Measurements from ENCODE around the gene MID2. TPM values are rescaled to one million over a fixed set of nuclear protein-coding genes. Genes with fewer than 3 reads are reported as not detected.
A peak's percentile ranks its signal among the peaks of the same experiment; 100 is the strongest.

MID2 gene
- total and polyA plus RNA-seq, 2 experiments from 2014 or later = 0.84 to 2.1 TPM

DNA sequence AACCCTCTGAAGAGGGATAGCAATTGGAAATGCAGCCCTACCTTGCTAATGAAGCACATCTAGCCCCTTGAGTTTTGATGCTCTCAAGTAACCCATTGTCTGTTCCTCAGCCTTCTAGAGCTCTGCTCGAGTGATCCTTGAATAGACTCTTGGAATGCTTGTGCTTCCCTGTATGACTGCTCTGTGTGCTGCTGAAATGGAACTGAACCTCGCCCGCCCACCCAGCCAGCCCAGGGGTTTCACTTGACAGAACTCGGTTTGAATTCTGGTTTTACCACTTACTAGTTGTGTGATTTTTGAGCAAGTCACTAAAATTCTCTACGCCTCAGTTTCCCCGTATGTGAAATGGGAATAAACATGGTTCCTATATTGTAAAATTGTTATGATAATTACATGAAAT is 77.1 kb downstream of the MID2 start:
- H3K9me2 ChIP-seq (ENCODE audit: insufficient read depth) = no peaks in the 10 kb centered on the region
- peak; percentile 4 for DNase-seq (ENCODE audit: low spot score)
- no peaks in the 10 kb centered on the region for H4K20me1 ChIP-seq (replicated peaks; ENCODE audit: insufficient read depth)
- no peaks in the 10 kb centered on the region for H3K9me3 Mint-ChIP-seq
- H3K4me1 Mint-ChIP-seq = peaks cover 28% of the 10 kb centered on the region
- H2AFZ ChIP-seq = no peak overlapping the region
- no peaks in the 10 kb centered on the region for H3K27me3 ChIP-seq (ENCODE audit: insufficient read depth)
- no peaks in the 10 kb centered on the region for H3K36me3 Mint-ChIP-seq (ENCODE audit: low read depth)
- H3K4me3 ChIP-seq = no peak overlapping the region
- TF ChIP-seq EZH2 (IDR thresholded peaks at IDR 0.05; ENCODE audit: low read depth, unreplicated experiment) (no peak), ZNF114 (CRISPR knock-in tag; IDR thresholded peaks at IDR 0.05) (no peak), EZH2phosphoT487 (IDR thresholded peaks at IDR 0.05; ENCODE audit: unreplicated experiment) (no peak), CTCF (conservative IDR thresholded peaks at IDR 0.05; ENCODE audit: low read depth in 2 of 2) (no peak), NANOG (IDR thresholded peaks at IDR 0.05; ENCODE audit: borderline replicate concordance) (no peak), ZNF462 (CRISPR knock-in tag; IDR thresholded peaks at IDR 0.05) (no peak), STAT1 (IDR thresholded peaks at IDR 0.05; ENCODE audit: unreplicated experiment) (no peak), POLR2AphosphoS5 (IDR thresholded peaks at IDR 0.05; ENCODE audit: low read depth) (no peak), ZNF331 (CRISPR knock-in tag; IDR thresholded peaks at IDR 0.05; ENCODE audit: low read depth) (no peak), JUNB (IDR thresholded peaks at IDR 0.05; ENCODE audit: unreplicated experiment) (no peak), CREB1 (CRISPR knock-in tag; IDR thresholded peaks at IDR 0.05; ENCODE audit: low read depth) (no peak)
- TF ChIP-seq, protein P1, sequence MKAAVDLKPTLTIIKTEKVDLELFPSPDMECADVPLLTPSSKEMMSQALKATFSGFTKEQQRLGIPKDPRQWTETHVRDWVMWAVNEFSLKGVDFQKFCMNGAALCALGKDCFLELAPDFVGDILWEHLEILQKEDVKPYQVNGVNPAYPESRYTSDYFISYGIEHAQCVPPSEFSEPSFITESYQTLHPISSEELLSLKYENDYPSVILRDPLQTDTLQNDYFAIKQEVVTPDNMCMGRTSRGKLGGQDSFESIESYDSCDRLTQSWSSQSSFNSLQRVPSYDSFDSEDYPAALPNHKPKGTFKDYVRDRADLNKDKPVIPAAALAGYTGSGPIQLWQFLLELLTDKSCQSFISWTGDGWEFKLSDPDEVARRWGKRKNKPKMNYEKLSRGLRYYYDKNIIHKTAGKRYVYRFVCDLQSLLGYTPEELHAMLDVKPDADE (IDR thresholded peaks at IDR 0.05) = no peak
- TF ChIP-seq, protein P2, sequence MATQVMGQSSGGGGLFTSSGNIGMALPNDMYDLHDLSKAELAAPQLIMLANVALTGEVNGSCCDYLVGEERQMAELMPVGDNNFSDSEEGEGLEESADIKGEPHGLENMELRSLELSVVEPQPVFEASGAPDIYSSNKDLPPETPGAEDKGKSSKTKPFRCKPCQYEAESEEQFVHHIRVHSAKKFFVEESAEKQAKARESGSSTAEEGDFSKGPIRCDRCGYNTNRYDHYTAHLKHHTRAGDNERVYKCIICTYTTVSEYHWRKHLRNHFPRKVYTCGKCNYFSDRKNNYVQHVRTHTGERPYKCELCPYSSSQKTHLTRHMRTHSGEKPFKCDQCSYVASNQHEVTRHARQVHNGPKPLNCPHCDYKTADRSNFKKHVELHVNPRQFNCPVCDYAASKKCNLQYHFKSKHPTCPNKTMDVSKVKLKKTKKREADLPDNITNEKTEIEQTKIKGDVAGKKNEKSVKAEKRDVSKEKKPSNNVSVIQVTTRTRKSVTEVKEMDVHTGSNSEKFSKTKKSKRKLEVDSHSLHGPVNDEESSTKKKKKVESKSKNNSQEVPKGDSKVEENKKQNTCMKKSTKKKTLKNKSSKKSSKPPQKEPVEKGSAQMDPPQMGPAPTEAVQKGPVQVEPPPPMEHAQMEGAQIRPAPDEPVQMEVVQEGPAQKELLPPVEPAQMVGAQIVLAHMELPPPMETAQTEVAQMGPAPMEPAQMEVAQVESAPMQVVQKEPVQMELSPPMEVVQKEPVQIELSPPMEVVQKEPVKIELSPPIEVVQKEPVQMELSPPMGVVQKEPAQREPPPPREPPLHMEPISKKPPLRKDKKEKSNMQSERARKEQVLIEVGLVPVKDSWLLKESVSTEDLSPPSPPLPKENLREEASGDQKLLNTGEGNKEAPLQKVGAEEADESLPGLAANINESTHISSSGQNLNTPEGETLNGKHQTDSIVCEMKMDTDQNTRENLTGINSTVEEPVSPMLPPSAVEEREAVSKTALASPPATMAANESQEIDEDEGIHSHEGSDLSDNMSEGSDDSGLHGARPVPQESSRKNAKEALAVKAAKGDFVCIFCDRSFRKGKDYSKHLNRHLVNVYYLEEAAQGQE (IDR thresholded peaks at IDR 0.05; ENCODE audit: unreplicated experiment) = no peak
- no peak overlapping the region for H3K27ac ChIP-seq (ENCODE audit: low read depth)
- no peak overlapping the region for H3K4me2 ChIP-seq
- H3K4me1 ChIP-seq (ENCODE audit: insufficient read depth) = peaks cover 33% of the 10 kb centered on the region
- no peak for ATAC-seq
- H3K36me3 ChIP-seq (ENCODE audit: insufficient read depth) = no peaks in the 10 kb centered on the region
- no peaks in the 10 kb centered on the region for H3K79me2 ChIP-seq (replicated peaks; ENCODE audit: insufficient read depth)
- H3K27me3 Mint-ChIP-seq (ENCODE audit: insufficient read depth, low read depth, poor library complexity) = no peaks in the 10 kb centered on the region
- H3K27ac Mint-ChIP-seq = no peak overlapping the region
- no peak overlapping the region for H3K4me3 Mint-ChIP-seq
- no peaks in the 10 kb centered on the region for H3F3A ChIP-seq (replicated peaks; ENCODE audit: low read depth)
